Hematopoietic multipotent progenitor cell treated with erythropoietin and hydrocortisone succinate and interleukin-3 and kit ligand, for 15 days (in vitro differentiated cells): ENCODE results near the gene COCH.
A peak's percentile ranks its signal among the peaks of the same experiment; 100 is the strongest.
"Not testable (repeated sequence)": the region's sequence is repeated elsewhere in the genome, so short reads cannot be mapped to it uniquely, and the experiment has no call there.

ENCODE experiments used
- DNase-seq: peaks from one replicate; pipeline ENCODE4 v3.0.0-alpha.2; 2015; ENCODE audit warnings: low spot score

Gene COCH

GRCh38 chr14:30875788-30876053, 1.4 kb downstream of the COCH start:
- no peak for DNase-seq

GRCh38 chr14:30876692-30877091, 2.3 kb downstream of the COCH start:
- no peak for DNase-seq

DNA sequence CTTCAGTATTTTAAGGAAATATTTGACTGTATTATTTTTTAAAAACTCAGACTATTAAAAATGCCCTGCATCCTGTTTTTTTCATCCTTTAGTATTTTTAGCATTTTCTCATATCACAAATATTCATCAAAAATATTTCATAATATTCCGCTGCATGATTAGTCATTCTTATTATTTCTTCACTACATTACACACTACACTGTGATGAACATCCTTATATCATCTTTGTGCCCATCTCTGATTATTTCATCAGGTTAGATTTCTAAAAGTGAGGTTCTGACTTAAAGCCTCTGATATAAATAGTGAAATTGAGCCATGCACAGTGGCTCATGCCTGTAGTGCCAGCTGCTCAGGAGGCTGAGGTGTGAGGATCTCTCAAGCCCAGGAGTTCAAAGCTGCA, 8.1 kb downstream of the COCH start:
- no peak for DNase-seq

- DNase-seq = no peak
These were observed 9.3 kb downstream of the COCH start for GRCh38 chr14:30883508-30884294.

- no peak for DNase-seq
These were observed 10.5 kb downstream of the COCH start for GRCh38 chr14:30884901-30885300.

- no peak for DNase-seq
These were observed 11.7 kb downstream of the COCH start for GRCh38 chr14:30885840-30886740.

DNA sequence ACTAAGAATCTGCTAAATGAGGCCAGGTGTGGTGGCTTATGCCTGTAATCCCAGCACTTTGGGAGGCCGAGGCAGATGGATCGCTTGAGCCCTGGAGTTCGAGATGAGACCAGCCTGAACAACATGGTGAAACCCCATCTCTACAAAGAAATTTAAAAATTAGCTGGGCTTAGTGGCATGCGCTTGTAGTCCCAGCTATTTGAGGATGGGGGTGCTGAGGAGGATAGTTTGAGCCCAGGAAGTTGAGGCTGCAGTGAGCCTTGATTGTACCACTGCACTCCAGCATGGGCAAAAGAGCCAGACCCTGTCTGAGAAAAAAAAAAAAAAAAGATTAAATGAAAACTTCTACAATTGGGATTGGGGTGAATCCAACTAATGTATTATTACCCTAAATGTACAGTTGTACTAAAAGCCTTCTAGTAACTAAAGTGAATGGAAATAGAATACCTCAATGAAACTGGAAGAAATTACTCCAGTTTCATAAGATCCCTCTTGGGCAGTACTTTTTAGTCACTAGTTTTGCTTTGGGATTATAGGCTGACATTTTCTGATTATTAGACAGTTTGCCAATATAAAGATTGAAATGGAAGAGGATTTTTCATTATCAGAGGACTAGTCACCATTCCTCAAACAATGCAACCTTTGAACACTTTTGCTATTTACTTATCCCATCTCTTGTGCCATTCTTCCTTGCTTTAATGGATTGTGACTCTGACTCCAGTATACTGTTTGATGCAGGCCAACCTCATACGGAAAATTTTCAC, 14.3 kb downstream of the COCH start:
- DNase-seq = no peak

GRCh38 chr14:30889244-30889594, 14.9 kb downstream of the COCH start:
- DNase-seq = no peak

DNA sequence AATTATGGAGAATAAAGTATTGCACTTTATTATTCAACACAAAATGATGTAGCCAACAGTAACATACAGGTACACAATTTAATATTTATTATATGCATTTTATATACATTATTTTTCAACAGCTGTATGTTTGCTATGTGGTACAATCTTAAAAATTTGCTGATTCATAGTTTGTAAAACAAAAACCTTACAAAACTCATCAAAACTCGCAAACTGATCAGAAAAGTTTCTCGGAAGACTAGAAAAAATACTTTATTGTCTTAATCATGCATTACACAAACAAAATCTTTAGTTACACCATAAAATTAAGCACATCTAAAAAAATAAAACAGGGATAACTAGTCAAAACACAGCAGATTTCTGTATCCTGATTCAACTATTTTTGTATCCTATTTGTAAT, 19.5 kb downstream of the COCH start:
- DNase-seq = no peak

DNA sequence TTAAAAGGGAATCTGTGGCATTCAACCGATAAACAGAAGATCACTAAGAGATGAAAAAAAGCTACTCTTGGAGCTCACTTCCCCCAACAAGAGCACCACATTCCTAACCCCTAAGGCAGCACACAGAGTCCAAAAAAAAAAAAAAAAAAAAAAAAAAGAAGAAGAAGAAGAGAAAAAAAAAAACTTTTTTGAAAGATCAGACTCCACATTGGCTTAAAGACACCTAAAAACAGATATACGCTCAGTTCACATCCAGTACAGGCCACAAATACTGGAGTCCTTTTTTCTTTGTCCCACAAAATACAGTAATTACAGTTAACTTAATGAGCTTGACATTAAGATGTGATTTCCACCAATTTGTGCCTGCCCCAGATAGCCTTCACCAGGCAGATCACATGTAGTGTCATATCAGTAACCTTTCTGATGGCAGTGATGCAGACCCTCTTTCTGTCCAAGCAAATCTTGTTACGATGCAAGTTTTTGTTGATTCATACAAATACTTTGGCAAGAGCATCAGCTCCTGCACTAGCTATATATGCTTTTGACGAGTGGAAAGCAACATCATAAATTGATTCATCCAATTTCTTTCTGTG, 20.7 kb downstream of the COCH start:
- no peak for DNase-seq

- DNase-seq = no peak
These were observed 22.1 kb downstream of the COCH start for GRCh38 chr14:30896435-30896834.

- DNase-seq = not testable (repeated sequence)
These were observed 22.8 kb downstream of the COCH start for GRCh38 chr14:30897121-30897520.

- DNase-seq = no peak
These were observed 29.1 kb downstream of the COCH start for GRCh38 chr14:30903285-30904124.

DNA sequence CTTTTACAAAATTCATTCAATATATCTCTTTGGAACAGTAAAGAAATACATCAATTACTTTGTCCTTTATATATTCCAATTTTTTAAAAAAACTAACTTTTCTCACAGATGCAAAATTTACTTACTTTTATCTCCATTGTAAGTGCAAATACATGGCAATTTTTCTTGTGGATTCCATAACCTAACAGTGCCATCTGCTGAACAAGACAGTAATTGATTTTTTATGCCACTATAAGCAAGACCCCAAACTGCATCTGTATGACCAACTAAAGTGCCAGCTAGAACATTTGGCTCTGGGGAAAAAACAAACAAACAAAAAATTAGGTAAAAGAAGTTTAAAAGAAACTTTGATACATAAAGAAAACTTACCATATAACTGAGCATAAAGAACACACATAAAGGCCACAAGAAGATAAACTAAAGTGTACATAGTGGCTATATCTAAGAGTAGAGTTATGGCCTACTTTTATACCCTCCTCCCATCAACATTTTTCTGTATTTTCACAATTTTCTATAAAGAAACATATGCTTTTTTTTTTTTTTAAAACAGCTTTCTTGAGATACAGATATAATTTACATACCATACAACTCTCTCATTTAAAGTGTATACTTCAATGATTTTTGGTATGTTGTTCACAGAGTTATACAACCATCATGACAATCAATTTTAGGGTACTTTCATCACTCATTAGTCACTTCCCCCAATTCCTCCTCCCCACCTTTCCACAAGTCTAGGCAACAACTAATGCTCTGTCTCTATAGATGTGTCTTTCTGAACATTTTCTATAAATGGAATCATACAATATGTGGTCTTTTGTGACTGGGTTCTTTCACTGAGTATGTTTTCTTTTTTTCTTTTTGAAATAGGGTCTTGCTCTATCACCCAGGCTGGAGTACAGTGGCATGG, 32.6 kb downstream of the COCH start:
- no peak for DNase-seq

DNA sequence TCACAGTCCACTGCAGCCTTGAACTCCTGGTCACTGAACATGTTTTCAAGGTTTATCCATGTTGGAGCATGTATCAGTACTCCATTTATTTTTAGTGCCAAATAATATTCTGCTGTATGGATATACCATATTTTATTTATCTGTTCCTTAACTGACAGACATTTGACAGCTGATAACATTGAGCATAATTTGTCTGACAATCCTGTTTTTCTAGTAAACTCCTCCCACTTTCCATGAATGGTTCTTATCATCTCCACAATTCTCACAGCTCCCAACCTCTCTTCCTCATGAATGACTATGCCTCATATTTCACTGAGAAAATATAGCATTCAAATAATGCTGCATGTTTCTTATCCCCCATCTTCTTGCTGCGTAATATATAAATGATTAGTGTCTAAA, 33.3 kb downstream of the COCH start:
- peak; percentile 31 for DNase-seq

GRCh38 chr14:30908826-30909225, 34.5 kb downstream of the COCH start:
- no peak for DNase-seq

DNA sequence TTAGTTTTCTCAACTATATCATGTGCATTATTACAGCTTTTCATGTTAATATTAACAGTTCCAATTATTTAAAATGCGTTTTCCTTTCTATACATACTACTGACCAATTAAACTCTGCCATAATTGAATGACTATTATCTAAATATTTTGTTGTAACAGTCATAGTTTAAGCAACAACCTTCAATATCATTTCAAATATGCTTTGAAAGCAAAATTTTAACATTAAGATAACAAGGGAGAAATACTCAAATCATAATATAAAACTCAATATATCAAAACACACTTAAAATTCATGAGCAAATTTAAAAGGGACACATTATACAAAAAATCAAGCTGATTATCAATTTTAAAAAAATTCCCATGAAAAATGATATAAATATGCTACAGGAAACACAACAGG, 40.5 kb downstream of the COCH start:
- DNase-seq = no peak

- no peak for DNase-seq
These were observed 41.2 kb downstream of the COCH start for GRCh38 chr14:30915596-30915995.

DNA sequence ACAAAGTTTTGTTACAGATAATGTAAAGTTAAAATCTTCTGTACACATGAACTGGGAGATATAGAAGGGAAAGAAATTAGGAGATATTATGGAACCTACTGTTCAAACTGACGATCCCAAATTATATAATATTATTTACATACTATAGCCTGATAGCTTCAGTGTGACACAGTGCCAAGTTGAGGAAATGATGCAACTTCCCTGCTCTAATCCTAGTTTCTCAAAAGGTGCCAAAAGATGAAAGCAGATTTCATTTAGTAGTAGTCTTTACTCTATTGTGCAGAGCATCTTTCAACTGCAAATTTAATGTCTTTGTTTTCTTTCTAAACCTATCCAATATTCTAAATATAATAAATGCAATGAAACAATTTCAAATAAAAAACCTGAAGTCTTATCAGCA, 46.9 kb downstream of the COCH start:
- no peak for DNase-seq

- DNase-seq = no peak
These were observed 47.4 kb downstream of the COCH start for GRCh38 chr14:30921788-30922187.

DNA sequence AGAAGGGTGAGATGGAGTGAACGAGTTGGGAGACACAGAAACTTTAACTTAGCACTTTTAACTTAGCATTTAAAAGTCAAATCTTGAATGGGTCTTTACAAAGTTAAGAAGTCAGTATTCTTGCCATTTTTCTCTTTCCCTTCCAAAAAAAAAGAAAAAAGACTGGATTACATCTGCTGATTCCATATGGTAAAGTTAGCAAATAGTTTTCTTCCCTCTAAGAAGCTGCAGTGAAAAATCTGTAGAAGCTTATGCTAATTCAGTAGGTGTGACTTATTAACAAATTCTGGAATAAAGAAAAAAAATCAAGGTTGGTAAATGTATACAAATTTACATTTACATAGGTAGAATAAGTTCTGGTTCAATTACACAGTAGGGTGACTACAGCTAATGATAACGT, 50.9 kb downstream of the COCH start:
- no peak for DNase-seq
